ENCODE results near the gene MET.

Gene MET

GRCh38 chr7:116783666-116784318 lies 111.8 kb downstream of the MET start:
- DNase-seq (ENCODE audit: low read depth) = no peak

- DNase-seq (ENCODE audit: low read depth) = no peak
Observed at GRCh38 chr7:116784647-116785046, 112.7 kb downstream of the MET start.

GRCh38 chr7:116785843-116786242 lies 113.8 kb downstream of the MET start:
- no peak for DNase-seq (ENCODE audit: low read depth)

- peak; percentile 63 for DNase-seq (ENCODE audit: low read depth)
Observed at GRCh38 chr7:116786791-116787443, 114.9 kb downstream of the MET start.

GRCh38 chr7:116787881-116788280 lies 115.9 kb downstream of the MET start:
- DNase-seq (ENCODE audit: low read depth) = no peak

- no peak for DNase-seq (ENCODE audit: low read depth)
Observed at GRCh38 chr7:116788572-116789197, 116.7 kb downstream of the MET start.

- DNase-seq (ENCODE audit: low read depth) = no peak
Observed at GRCh38 chr7:116790025-116790424, 118.0 kb downstream of the MET start.

- no peak for DNase-seq (ENCODE audit: low read depth)
Observed at GRCh38 chr7:116792813-116793212, 120.8 kb downstream of the MET start.

- DNase-seq (ENCODE audit: low read depth) = no peak
Observed at GRCh38 chr7:116793795-116794340, 121.9 kb downstream of the MET start.

GRCh38 chr7:116796471-116796870 lies 124.5 kb downstream of the MET start:
- DNase-seq (ENCODE audit: low read depth) = no peak

GRCh38 chr7:116797612-116798011 lies 125.6 kb downstream of the MET start:
- DNase-seq (ENCODE audit: low read depth) = peak; percentile 50

GRCh38 chr7:116798232-116798631 lies 126.2 kb downstream of the MET start:
- no peak for DNase-seq (ENCODE audit: low read depth)

- DNase-seq (ENCODE audit: low read depth) = peak; percentile 70
Observed at GRCh38 chr7:116799916-116800315, 127.9 kb downstream of the MET start.

GRCh38 chr7:116800594-116800993 lies 128.6 kb downstream of the MET start:
- no peak for DNase-seq (ENCODE audit: low read depth)

GRCh38 chr7:116801092-116801710 lies 129.2 kb downstream of the MET start:
- peak; percentile 92 for DNase-seq (ENCODE audit: low read depth)

- DNase-seq (ENCODE audit: low read depth) = peak; percentile 68
Observed at GRCh38 chr7:116802144-116802745, 130.2 kb downstream of the MET start.

GRCh38 chr7:116802746-116803152 lies 130.8 kb downstream of the MET start:
- DNase-seq (ENCODE audit: low read depth) = peak; percentile 87

- DNase-seq (ENCODE audit: low read depth) = no peak
Observed at GRCh38 chr7:116804471-116804870, 132.5 kb downstream of the MET start.

- DNase-seq (ENCODE audit: low read depth) = peak; percentile 72
Observed at GRCh38 chr7:116805100-116805544, 133.1 kb downstream of the MET start.

- DNase-seq (ENCODE audit: low read depth) = no peak
Observed at GRCh38 chr7:116806046-116806944, 134.3 kb downstream of the MET start.

GRCh38 chr7:116807011-116807560 lies 135.1 kb downstream of the MET start:
- no peak for DNase-seq (ENCODE audit: low read depth)
